Astrocyte (in vitro differentiated cells and primary cell): ENCODE measurements around the gene KRTAP5-1. TPM values are rescaled to one million over a fixed set of nuclear protein-coding genes. Genes with fewer than 3 reads are reported as not detected.

Experiments
- DNase-seq: peaks from one replicate; pipeline ENCODE4 v3.0.0-alpha.2; 2010; ENCODE audit warnings: low read depth
- FAIRE-seq: peaks from 2 replicates; lab custom pipeline; 2011; peaks lifted over from hg19 to GRCh38; lab: Jason Lieb, UNC
- H2AFZ ChIP-seq: 2 replicates; pipeline ENCODE4 v1.6.0; 2012; ENCODE audit warnings: low read depth, low read length, inconsistent platforms
- H3K27ac ChIP-seq: 2 replicates; pipeline ENCODE4 v1.5.1; 2011; ENCODE audit warnings: low read depth, low read length, inconsistent platforms
- H3K27me3 ChIP-seq: 2 replicates; pipeline ENCODE4 v1.6.0; 2011; ENCODE audit warnings: low read length, inconsistent platforms; ENCODE audit not compliant: insufficient read depth
- H3K36me3 ChIP-seq: 2 replicates; pipeline ENCODE4 v1.5.1; 2011; ENCODE audit warnings: low read length, inconsistent platforms; ENCODE audit not compliant: insufficient read depth
- H3K4me1 ChIP-seq: 2 replicates; pipeline ENCODE4 v1.5.1; 2011; ENCODE audit warnings: low read length, inconsistent platforms; ENCODE audit not compliant: insufficient read depth
- H3K4me2 ChIP-seq: 2 replicates; pipeline ENCODE4 v1.6.0; 2012; ENCODE audit warnings: low read length, inconsistent platforms
- H3K4me3 ChIP-seq: 2 replicates; pipeline ENCODE4 v1.5.1; 2011; ENCODE audit warnings: low read depth, mild to moderate bottlenecking, low read length, inconsistent platforms; ENCODE audit not compliant: insufficient read depth
- H3K79me2 ChIP-seq: 2 replicates; pipeline ENCODE4 v1.6.0; 2012; ENCODE audit warnings: mild to moderate bottlenecking, low read length, inconsistent platforms; ENCODE audit not compliant: insufficient read depth
- H3K9ac ChIP-seq: 2 replicates; pipeline ENCODE4 v1.6.0; 2012; ENCODE audit warnings: mild to moderate bottlenecking, low read length, inconsistent platforms
- H3K9me3 ChIP-seq: 2 replicates; pipeline ENCODE4 v1.5.1; 2012; ENCODE audit warnings: low read depth, mild to moderate bottlenecking, low read length, inconsistent platforms; ENCODE audit not compliant: insufficient read depth
- H4K20me1 ChIP-seq: 2 replicates; pipeline ENCODE4 v1.6.0; 2012; ENCODE audit warnings: low read length, inconsistent platforms; ENCODE audit not compliant: insufficient read depth
- H3K27ac Mint-ChIP-seq: one replicate; pipeline ENCODE4 v1.8.0; 2021; ENCODE audit warnings: mild to moderate bottlenecking, mixed read lengths; ENCODE audit not compliant: unreplicated experiment
- H3K27me3 Mint-ChIP-seq: one replicate; pipeline ENCODE4 v1.8.0; 2021; ENCODE audit warnings: low read depth, mixed read lengths; ENCODE audit not compliant: unreplicated experiment
- H3K36me3 Mint-ChIP-seq: one replicate; pipeline ENCODE4 v1.8.0; 2021; ENCODE audit warnings: low read depth, mixed read lengths; ENCODE audit not compliant: unreplicated experiment
- H3K4me1 Mint-ChIP-seq: one replicate; pipeline ENCODE4 v1.8.0; 2021; ENCODE audit warnings: low read depth, mixed read lengths; ENCODE audit not compliant: unreplicated experiment
- H3K4me3 Mint-ChIP-seq: one replicate; pipeline ENCODE4 v1.8.0; 2021; ENCODE audit warnings: mild to moderate bottlenecking, moderate library complexity, mixed read lengths; ENCODE audit not compliant: unreplicated experiment
- H3K9me3 Mint-ChIP-seq: one replicate; pipeline ENCODE4 v1.8.0; 2021; ENCODE audit warnings: mild to moderate bottlenecking, mixed read lengths; ENCODE audit not compliant: unreplicated experiment
- CTCF ChIP-seq: IDR thresholded peaks from 2 replicates; pipeline ENCODE4 v1.5.1; 2011; ENCODE audit warnings: low read depth, mild to moderate bottlenecking, inconsistent platforms, low read length, moderate library complexity; ENCODE audit not compliant: insufficient read depth
- EZH2 ChIP-seq: IDR thresholded peaks from 2 replicates; pipeline ENCODE4 v1.6.1; 2012; ENCODE audit warnings: mild to moderate bottlenecking, low read length, inconsistent platforms; ENCODE audit not compliant: insufficient read depth
- total RNA-seq: library from RNA; stranded (reverse); gene quantifications from 2 replicates; pipeline ENCODE4 v1.2.1, GENCODE V29; 2021

The KRTAP5-1 gene
- total RNA-seq, 1 donor from 2014 or later: not detected

DNA sequence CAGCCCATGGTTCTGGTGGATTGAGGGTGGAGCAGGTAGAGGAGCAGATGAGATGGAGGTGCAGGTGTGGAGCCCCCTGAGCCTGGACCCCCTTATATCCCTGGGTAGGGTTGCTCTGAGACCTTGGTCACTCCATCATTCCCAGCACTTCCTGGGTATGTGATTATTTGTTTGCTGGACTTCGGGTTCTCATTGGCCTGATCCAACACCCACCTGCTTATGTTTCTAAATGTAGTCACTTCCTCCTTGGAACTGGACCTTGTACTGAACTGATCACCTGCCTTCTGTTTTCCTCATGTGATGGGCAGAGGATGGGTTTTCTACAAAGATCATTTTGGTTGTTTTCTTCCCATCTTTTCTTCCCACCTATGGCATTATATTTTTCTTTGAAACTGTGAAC lies 37.0 kb upstream of the KRTAP5-1 start, which contains the start of gene KRTAP5-4:
Gene KRTAP5-4 (minus strand): TSS at position 53 of the 400 bp plus-strand sequence. CDS start 45 bp downstream, at position 8.
- FAIRE-seq (no peak), DNase-seq (no peak)
- H3K4me3 ChIP-seq: no peak within 1 kb of the TSS
- peak within 1 kb of the TSS; percentile 29 for H3K4me3 Mint-ChIP-seq
- no peak within 1 kb of the TSS for H3K4me2 ChIP-seq
- H4K20me1 ChIP-seq: no peaks in the 10 kb centered on the region
- H3K4me1 Mint-ChIP-seq: no peaks in the 10 kb centered on the region
- H3K9me3 Mint-ChIP-seq: peaks cover 7% of the 10 kb centered on the region
- no peak within 1 kb of the TSS for H3K27ac Mint-ChIP-seq
- peaks cover 16% of the 10 kb centered on the region for H3K27me3 ChIP-seq
- H3K9ac ChIP-seq: no peak within 1 kb of the TSS
- H3K79me2 ChIP-seq: no peaks in the 10 kb centered on the region
- no peaks in the 10 kb centered on the region for H3K9me3 ChIP-seq
- H3K27me3 Mint-ChIP-seq: peaks cover 59% of the 10 kb centered on the region
- H3K27ac ChIP-seq: no peak within 1 kb of the TSS
- H3K36me3 Mint-ChIP-seq: peaks cover 3% of the 10 kb centered on the region
- no peaks in the 10 kb centered on the region for H3K36me3 ChIP-seq
- no peaks in the 10 kb centered on the region for H3K4me1 ChIP-seq
- TF ChIP-seq CTCF (no peak), EZH2 (no peak)
- no peak within 1 kb of the TSS for H2AFZ ChIP-seq

DNA sequence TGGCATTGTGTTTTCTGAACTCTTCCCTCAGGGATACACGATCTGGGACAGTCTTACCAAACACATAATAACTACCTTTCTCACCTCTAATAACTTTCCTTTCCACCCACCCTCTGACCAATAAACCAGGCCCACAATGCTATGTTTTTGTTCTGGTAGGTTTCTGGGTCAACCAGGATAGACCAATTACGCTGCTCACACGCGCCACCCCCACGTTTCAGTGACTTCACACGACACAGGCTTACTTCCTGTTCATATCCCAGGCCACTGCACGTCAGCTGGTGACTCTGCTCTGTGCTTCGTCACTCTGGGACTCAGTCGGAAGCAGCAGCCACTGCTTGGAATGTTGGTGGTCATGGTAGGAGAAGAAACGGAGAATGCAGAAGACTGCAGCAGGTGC lies 34.4 kb upstream of the KRTAP5-1 start:
- DNase-seq (no peak), FAIRE-seq (no peak)
- Histone ChIP-seq H2AFZ (no peak overlapping the region), H3K4me2 (no peak overlapping the region), H3K9ac (no peak overlapping the region), H3K9me3 (no peaks in the 10 kb centered on the region), H3K36me3 (no peaks in the 10 kb centered on the region), H3K27ac (no peak overlapping the region), H3K4me1 (no peaks in the 10 kb centered on the region), H3K4me3 (no peak overlapping the region), H4K20me1 (no peaks in the 10 kb centered on the region), H3K27me3 (peaks cover 9% of the 10 kb centered on the region), H3K79me2 (no peaks in the 10 kb centered on the region)
- H3K4me3 Mint-ChIP-seq: no peak overlapping the region
- H3K27me3 Mint-ChIP-seq: peaks cover 60% of the 10 kb centered on the region
- H3K4me1 Mint-ChIP-seq: no peaks in the 10 kb centered on the region
- peaks cover 16% of the 10 kb centered on the region for H3K9me3 Mint-ChIP-seq
- no peak for TF ChIP-seq EZH2
- no peak for TF ChIP-seq CTCF
- no peak overlapping the region for H3K27ac Mint-ChIP-seq
- H3K36me3 Mint-ChIP-seq: peaks cover 3% of the 10 kb centered on the region

- no peak overlapping the region for H3K4me3 Mint-ChIP-seq
- Histone ChIP-seq H3K4me3 (no peak overlapping the region), H3K36me3 (no peaks in the 10 kb centered on the region), H3K9me3 (no peaks in the 10 kb centered on the region), H3K27ac (no peak overlapping the region), H3K79me2 (no peaks in the 10 kb centered on the region), H3K4me2 (no peak overlapping the region), H2AFZ (no peak overlapping the region), H3K27me3 (peaks cover 9% of the 10 kb centered on the region), H3K4me1 (no peaks in the 10 kb centered on the region), H3K9ac (no peak overlapping the region), H4K20me1 (no peaks in the 10 kb centered on the region)
- DNase-seq (no peak), FAIRE-seq (no peak)
- H3K4me1 Mint-ChIP-seq: no peaks in the 10 kb centered on the region
- H3K27ac Mint-ChIP-seq: no peak overlapping the region
- peaks cover 3% of the 10 kb centered on the region for H3K36me3 Mint-ChIP-seq
- H3K9me3 Mint-ChIP-seq: peaks cover 19% of the 10 kb centered on the region
- no peak for TF ChIP-seq EZH2
- TF ChIP-seq CTCF: no peak
- peaks cover 55% of the 10 kb centered on the region for H3K27me3 Mint-ChIP-seq
Observed at GRCh38 chr11:1618231-1618630, 33.1 kb upstream of the KRTAP5-1 start.
